Parathyroid adenoma (tissue), 2 donors: ENCODE measurements around the gene TXNL4A.

Experiments
- H2AFZ ChIP-seq: fragments of 300-600 bp; sonication (generic); one replicate; pipeline ENCODE4 v1.7.0; 2017; ENCODE audit warnings: antibody characterized with exemption, mild to moderate bottlenecking
- H3K27ac ChIP-seq: fragments of 300-600 bp; sonication (generic); one replicate; pipeline ENCODE4 v1.7.0; 2017
- H3K27me3 ChIP-seq: fragments of 300-600 bp; sonication (generic); one replicate; pipeline ENCODE4 v1.7.0; 2017; ENCODE audit warnings: low read length; ENCODE audit not compliant: control insufficient read depth, insufficient read depth
- H3K36me3 ChIP-seq: fragments of 300-600 bp; sonication (generic); one replicate; pipeline ENCODE4 v1.7.0; 2017; ENCODE audit warnings: low read length; ENCODE audit not compliant: control insufficient read depth, insufficient read depth
- H3K4me1 ChIP-seq: fragments of 300-600 bp; sonication (generic); one replicate; pipeline ENCODE4 v1.7.0; 2017; ENCODE audit warnings: control low read depth
- H3K4me2 ChIP-seq: fragments of 300-600 bp; sonication (generic); one replicate; pipeline ENCODE4 v1.7.0; 2017; ENCODE audit warnings: low read length
- H3K4me3 ChIP-seq: fragments of 300-600 bp; sonication (generic); one replicate; pipeline ENCODE4 v1.7.0; 2017; ENCODE audit warnings: low read depth, low read length
- H3K79me2 ChIP-seq: fragments of 300-600 bp; sonication (generic); one replicate; pipeline ENCODE4 v1.7.0; 2017; ENCODE audit warnings: control low read depth
- H3K9ac ChIP-seq: fragments of 300-600 bp; sonication (generic); one replicate; pipeline ENCODE4 v1.7.0; 2017; ENCODE audit warnings: mild to moderate bottlenecking
- H3K9me3 ChIP-seq: fragments of 300-600 bp; sonication (generic); one replicate; pipeline ENCODE4 v1.7.0; 2017; ENCODE audit warnings: low read length; ENCODE audit not compliant: control insufficient read depth
- CTCF ChIP-seq: fragments of 300-600 bp; sonication (generic); IDR thresholded peaks from one replicate; pipeline ENCODE4 v1.7.0; 2017; ENCODE audit warnings: antibody characterized with exemption, mild to moderate bottlenecking
- donor health status: primary hyperparathyroidism.

The TXNL4A gene

GRCh38 chr18:79944126-79944731, 44.1 kb downstream of the TXNL4A start:
- Histone ChIP-seq H3K9me3 (no peaks in the 10 kb centered on the region), H3K4me1 (peaks cover 5% of the 10 kb centered on the region), H3K4me3 (no peak overlapping the region), H3K79me2 (peaks cover 68% of the 10 kb centered on the region), H2AFZ (no peak overlapping the region), H3K36me3 (no peaks in the 10 kb centered on the region), H3K27ac (no peak overlapping the region), H3K27me3 (no peaks in the 10 kb centered on the region), H3K9ac (no peak overlapping the region), H3K4me2 (no peak overlapping the region)
- no peak for TF ChIP-seq CTCF

DNA sequence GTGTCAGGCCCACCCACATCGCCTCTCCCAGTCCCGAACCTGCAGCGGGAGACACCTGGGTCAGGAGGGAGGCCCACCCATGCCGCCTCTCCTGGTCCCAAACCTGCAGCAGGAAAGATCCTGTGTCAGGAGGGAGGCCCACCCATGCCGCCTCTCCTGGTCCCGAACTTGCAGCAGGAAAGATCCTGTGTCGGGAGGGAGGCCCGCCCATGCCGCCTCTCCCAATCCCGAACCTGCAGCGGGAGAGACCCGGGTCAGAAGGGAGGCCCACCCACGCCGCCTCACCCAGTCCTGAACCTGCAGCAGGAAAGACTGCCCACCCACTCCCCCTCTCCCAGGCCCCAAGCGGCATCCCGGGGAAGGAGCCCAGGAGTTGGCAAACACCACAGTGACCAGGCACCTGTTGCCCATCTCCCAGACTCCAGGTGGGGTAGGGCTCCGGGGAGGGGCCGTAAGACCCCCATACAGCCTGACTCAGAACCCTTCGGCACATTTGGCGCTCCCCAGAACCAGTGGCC, 44.7 kb downstream of the TXNL4A start:
- no peak for TF ChIP-seq CTCF
- no peaks in the 10 kb centered on the region for H3K9me3 ChIP-seq
- no peak overlapping the region for H3K4me3 ChIP-seq
- H3K79me2 ChIP-seq: peaks cover 65% of the 10 kb centered on the region
- no peak overlapping the region for H2AFZ ChIP-seq
- H3K4me1 ChIP-seq: peaks cover 5% of the 10 kb centered on the region
- no peak overlapping the region for H3K9ac ChIP-seq
- no peak overlapping the region for H3K4me2 ChIP-seq
- H3K27me3 ChIP-seq: no peaks in the 10 kb centered on the region
- H3K36me3 ChIP-seq: no peaks in the 10 kb centered on the region
- no peak overlapping the region for H3K27ac ChIP-seq

GRCh38 chr18:79942786-79943607, 45.4 kb downstream of the TXNL4A start:
- Histone ChIP-seq H3K27ac (no peak overlapping the region), H3K9ac (no peak overlapping the region), H3K4me2 (no peak overlapping the region), H3K27me3 (no peaks in the 10 kb centered on the region), H2AFZ (no peak overlapping the region), H3K79me2 (peaks cover 62% of the 10 kb centered on the region), H3K4me3 (no peak overlapping the region), H3K9me3 (no peaks in the 10 kb centered on the region), H3K36me3 (no peaks in the 10 kb centered on the region), H3K4me1 (peaks cover 2% of the 10 kb centered on the region)
- TF ChIP-seq CTCF: no peak

DNA sequence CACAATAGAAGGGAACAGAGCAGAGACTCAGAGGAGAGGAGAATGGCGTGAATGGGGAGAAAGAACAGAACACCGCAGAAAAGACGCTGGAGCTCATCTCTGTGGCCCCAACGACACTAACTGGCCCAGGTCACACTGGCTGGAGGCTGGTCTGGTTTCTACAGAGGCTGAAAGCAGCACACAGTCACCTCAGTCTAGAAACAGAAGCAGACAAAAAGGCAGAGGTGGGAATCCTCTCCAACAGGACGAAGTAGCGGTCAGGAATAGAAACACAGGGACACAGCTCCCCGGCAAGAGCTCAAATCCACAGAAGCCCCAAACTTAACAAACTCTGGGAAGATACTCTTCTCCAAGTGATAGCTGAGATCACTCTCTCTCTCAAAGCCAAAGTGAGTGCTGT, 46.2 kb downstream of the TXNL4A start:
- no peaks in the 10 kb centered on the region for H3K4me1 ChIP-seq
- H3K79me2 ChIP-seq: peaks cover 64% of the 10 kb centered on the region
- H2AFZ ChIP-seq: no peak overlapping the region
- H3K36me3 ChIP-seq: no peaks in the 10 kb centered on the region
- H3K4me2 ChIP-seq: no peak overlapping the region
- no peaks in the 10 kb centered on the region for H3K9me3 ChIP-seq
- H3K9ac ChIP-seq: no peak overlapping the region
- no peaks in the 10 kb centered on the region for H3K27me3 ChIP-seq
- H3K27ac ChIP-seq: no peak overlapping the region
- TF ChIP-seq CTCF: no peak
- no peak overlapping the region for H3K4me3 ChIP-seq
